Upper lobe of right lung (tissue), 1 donor: ENCODE data around the gene TMEM156. TPM values are rescaled to one million over a fixed set of nuclear protein-coding genes. Genes with fewer than 3 reads are reported as not detected.
"Not testable (repeated sequence)": the region's sequence is repeated elsewhere in the genome, so short reads cannot be mapped to it uniquely, and the experiment has no call there.

Experiments used
- ATAC-seq: fragments of 200-7000 bp; cut with Tn5 transposase; one replicate; pipeline ENCODE4 v1.9.1; 2020; ENCODE audit warnings: mild to moderate bottlenecking, moderate library complexity
- DNase-seq: peaks from one replicate; pipeline ENCODE4 v3.0.0-alpha.2; 2020
- H3K27ac ChIP-seq: fragments of 200-600 bp; one replicate; pipeline ENCODE4 v1.8.0; 2022
- H3K27me3 ChIP-seq: fragments of 200-600 bp; one replicate; pipeline ENCODE4 v1.8.0; 2022; ENCODE audit warnings: mild to moderate bottlenecking
- H3K36me3 ChIP-seq: fragments of 200-600 bp; one replicate; pipeline ENCODE4 v1.8.0; 2022
- H3K4me1 ChIP-seq: fragments of 200-600 bp; one replicate; pipeline ENCODE4 v1.8.0; 2022
- H3K4me3 ChIP-seq: fragments of 200-600 bp; one replicate; pipeline ENCODE4 v1.8.0; 2022; ENCODE audit warnings: mild to moderate bottlenecking
- H3K9me3 ChIP-seq: fragments of 200-600 bp; one replicate; pipeline ENCODE4 v1.8.0; 2022
- intact Hi-C: fragments of 100-400 bp; cut with DNase I; formaldehyde crosslinking; loops from one replicate; pipeline ENCODE4 v1.11.0; 2022
- total RNA-seq: library from RNA; stranded (reverse); fragmentation: NEBNext Ultra II Directional; extraction: Animal tissue kit (Norgen Biotek cat#: 25700); gene quantifications from one replicate; pipeline ENCODE4 v1.2.1, GENCODE V29; 2021
- TF ChIP-seq, protein P1 (sequence below): fragments of 200-600 bp; IDR thresholded peaks from one replicate; pipeline ENCODE4 v1.8.0; 2022; ENCODE audit warnings: antibody characterized with exemption
- donor health status: DM: no; HTN: yes; CAD: no; lungs with severe emphysema.

The TMEM156 gene
- total RNA-seq, 1 donor from 2014 or later, result 1.2 TPM

DNA sequence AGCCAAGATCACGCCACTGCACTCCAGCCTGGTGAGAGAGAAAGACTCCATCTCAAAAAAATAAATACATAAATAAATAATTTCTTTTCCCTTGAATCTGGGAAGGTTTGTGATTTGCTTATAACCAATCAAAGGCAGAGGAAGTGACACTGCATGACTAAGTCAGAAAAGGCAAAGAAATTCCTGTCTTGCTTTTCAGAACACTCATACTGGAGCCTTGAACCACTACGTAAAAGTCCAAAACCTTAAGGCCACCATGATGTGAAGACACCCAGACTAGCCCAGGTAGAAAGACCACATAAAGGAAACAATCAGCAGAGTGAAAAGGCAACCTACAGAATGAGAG, 36.6 kb downstream of the TMEM156 start:
- H3K9me3 ChIP-seq, result peaks cover 6% of the 10 kb centered on the region
- TF ChIP-seq, protein P1, sequence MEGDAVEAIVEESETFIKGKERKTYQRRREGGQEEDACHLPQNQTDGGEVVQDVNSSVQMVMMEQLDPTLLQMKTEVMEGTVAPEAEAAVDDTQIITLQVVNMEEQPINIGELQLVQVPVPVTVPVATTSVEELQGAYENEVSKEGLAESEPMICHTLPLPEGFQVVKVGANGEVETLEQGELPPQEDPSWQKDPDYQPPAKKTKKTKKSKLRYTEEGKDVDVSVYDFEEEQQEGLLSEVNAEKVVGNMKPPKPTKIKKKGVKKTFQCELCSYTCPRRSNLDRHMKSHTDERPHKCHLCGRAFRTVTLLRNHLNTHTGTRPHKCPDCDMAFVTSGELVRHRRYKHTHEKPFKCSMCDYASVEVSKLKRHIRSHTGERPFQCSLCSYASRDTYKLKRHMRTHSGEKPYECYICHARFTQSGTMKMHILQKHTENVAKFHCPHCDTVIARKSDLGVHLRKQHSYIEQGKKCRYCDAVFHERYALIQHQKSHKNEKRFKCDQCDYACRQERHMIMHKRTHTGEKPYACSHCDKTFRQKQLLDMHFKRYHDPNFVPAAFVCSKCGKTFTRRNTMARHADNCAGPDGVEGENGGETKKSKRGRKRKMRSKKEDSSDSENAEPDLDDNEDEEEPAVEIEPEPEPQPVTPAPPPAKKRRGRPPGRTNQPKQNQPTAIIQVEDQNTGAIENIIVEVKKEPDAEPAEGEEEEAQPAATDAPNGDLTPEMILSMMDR, result no peak
- H3K4me1 ChIP-seq, result no peaks in the 10 kb centered on the region
- no peak for ATAC-seq
- no peak overlapping the region for H3K4me3 ChIP-seq
- H3K27ac ChIP-seq, result no peak overlapping the region
- intact Hi-C loops, result no loop called here
- no peaks in the 10 kb centered on the region for H3K36me3 ChIP-seq
- H3K27me3 ChIP-seq, result no peaks in the 10 kb centered on the region
- no peak for DNase-seq

DNA sequence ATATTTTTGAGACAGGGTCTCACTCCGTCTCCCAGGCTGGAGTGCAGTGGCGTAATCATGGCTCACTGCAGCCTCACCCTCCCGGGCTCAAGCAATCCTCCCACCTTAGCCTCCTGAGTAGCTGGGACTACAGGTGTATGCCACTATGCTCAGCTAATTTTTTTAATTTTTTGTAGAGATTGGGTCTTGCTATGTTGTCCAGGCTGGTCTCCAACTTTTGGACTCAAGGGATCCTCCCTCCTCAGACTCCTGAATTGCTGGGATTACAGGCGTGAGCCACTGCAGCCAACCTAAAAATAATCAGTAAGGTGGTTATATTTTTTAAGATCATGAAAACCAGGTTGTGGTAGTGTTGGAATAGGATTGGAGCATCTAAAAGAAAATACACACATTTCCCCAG, 38.1 kb downstream of the TMEM156 start:
- TF ChIP-seq, protein P1, result no peak
- Histone ChIP-seq H3K27ac (no peak overlapping the region), H3K36me3 (no peaks in the 10 kb centered on the region), H3K27me3 (no peaks in the 10 kb centered on the region), H3K9me3 (no peaks in the 10 kb centered on the region), H3K4me1 (no peaks in the 10 kb centered on the region), H3K4me3 (no peak overlapping the region)
- intact Hi-C loops, result no loop called here
- no peak for DNase-seq
- no peak for ATAC-seq

DNA sequence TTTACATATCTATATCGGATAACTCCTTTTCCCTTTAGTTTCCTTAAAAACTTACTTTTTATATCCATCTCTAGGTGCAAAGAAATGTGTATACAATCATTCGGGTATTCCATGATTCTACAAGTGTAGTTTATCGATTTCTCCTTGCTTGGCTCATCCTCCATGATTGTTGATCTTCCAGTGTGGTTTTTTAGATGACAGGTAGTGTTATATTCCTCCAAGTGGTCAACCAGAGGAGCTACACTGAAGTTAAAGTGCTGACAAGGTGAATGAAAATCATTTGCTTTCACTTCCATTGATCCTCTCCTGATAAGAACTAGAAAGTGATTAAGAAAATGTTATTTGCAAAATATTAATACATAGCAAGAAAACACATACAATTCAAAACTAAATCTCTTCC, 38.5 kb downstream of the TMEM156 start:
- no peaks in the 10 kb centered on the region for H3K9me3 ChIP-seq
- H3K4me1 ChIP-seq, result no peaks in the 10 kb centered on the region
- no peaks in the 10 kb centered on the region for H3K27me3 ChIP-seq
- TF ChIP-seq, protein P1, result no peak
- DNase-seq (no peak), ATAC-seq (no peak)
- H3K27ac ChIP-seq, result no peak overlapping the region
- H3K4me3 ChIP-seq, result no peak overlapping the region
- intact Hi-C loops, result no loop called here
- H3K36me3 ChIP-seq, result no peaks in the 10 kb centered on the region

DNA sequence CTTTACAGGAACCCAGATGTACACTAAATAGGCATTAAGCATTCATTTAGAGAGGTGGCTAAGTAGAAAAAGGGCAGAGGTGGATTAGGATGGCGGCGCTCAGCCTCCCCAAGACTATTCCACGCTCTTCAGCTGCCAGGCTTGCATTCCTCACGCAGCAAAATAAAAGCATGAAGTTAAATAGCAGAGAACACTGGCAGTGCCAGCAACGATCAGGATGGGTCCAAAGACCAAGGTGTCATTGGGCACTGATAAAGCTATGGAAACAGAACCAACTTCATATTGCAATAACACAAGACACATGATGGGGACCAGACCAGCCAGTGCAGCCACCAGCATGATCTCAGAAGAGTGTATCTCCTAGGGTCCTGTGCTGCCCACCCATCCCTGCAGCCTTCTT, 42.0 kb downstream of the TMEM156 start:
- intact Hi-C loops, result no loop called here
- ATAC-seq, result no peak

DNA sequence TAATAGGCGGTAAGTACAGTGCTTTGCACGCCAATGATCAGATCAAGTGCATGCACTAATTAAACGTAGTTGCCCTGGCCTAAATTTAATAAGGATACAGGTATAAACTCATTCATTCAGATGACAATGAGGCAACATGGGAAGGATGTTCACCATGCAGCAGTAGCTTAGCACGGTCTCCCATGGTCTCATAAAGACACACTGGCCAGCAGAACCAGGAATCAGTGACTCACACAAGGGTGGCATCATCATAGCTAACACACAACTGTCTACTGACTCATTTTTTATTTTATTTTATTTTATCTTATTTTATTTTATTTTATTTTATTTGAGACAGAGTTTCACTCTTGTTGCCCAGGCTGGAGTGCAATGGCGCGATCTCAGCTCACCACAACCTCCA, 42.7 kb downstream of the TMEM156 start:
- Histone ChIP-seq H3K4me3 (no peak overlapping the region), H3K27ac (no peak overlapping the region), H3K36me3 (no peaks in the 10 kb centered on the region), H3K27me3 (no peaks in the 10 kb centered on the region), H3K9me3 (no peaks in the 10 kb centered on the region), H3K4me1 (peaks cover 7% of the 10 kb centered on the region)
- DNase-seq, result no peak
- no peak for ATAC-seq
- intact Hi-C loops, result no loop called here
- TF ChIP-seq, protein P1, result no peak

More for the DNA sequence above, 42.0 kb downstream of the TMEM156 start:
- no peak overlapping the region for H3K27ac ChIP-seq
- TF ChIP-seq, protein P1, result no peak
- peaks cover 7% of the 10 kb centered on the region for H3K4me1 ChIP-seq
- no peaks in the 10 kb centered on the region for H3K27me3 ChIP-seq
- H3K9me3 ChIP-seq, result no peaks in the 10 kb centered on the region
- no peaks in the 10 kb centered on the region for H3K36me3 ChIP-seq
- no peak for DNase-seq
- no peak overlapping the region for H3K4me3 ChIP-seq

DNA sequence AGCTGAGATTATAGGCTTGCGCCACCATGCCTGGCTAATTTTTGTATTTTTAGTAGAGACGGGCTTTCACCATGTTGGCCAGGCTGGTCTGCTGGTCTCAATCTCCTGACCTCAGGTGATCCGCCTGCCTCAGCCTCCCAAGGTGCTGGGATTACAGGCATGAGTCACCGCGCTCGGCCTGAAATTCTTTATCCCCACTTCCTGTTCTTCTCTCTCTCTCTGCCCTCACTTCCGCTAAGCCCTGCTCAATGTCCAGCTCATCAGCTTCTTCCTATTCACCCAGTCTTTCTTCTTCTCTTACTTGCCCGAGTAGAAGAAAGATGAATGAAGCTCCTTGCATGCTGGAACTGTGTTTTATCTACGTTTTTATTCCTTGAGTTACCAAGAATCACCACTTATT, 43.9 kb downstream of the TMEM156 start:
- H3K27ac ChIP-seq, H3K4me1 ChIP-seq, DNase-seq, H3K27me3 ChIP-seq, H3K9me3 ChIP-seq, H3K36me3 ChIP-seq, H3K4me3 ChIP-seq, intact Hi-C loops: not testable (repeated sequence)
- peak; percentile 63 for ATAC-seq
